CD4-positive, alpha-beta T cell treated with Interleukin-6 for 4 hours (primary cell): ENCODE measurements around the gene KCNMB3.
"Not testable (repeated sequence)": the region's sequence is repeated elsewhere in the genome, so short reads cannot be mapped to it uniquely, and the experiment has no call there.

Experiments
- DNase-seq: peaks from one replicate; pipeline ENCODE4 v3.0.0-alpha.2; 2020; ENCODE audit warnings: mixed read lengths

The KCNMB3 gene, protein sequence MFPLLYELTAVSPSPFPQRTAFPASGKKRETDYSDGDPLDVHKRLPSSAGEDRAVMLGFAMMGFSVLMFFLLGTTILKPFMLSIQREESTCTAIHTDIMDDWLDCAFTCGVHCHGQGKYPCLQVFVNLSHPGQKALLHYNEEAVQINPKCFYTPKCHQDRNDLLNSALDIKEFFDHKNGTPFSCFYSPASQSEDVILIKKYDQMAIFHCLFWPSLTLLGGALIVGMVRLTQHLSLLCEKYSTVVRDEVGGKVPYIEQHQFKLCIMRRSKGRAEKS

DNA sequence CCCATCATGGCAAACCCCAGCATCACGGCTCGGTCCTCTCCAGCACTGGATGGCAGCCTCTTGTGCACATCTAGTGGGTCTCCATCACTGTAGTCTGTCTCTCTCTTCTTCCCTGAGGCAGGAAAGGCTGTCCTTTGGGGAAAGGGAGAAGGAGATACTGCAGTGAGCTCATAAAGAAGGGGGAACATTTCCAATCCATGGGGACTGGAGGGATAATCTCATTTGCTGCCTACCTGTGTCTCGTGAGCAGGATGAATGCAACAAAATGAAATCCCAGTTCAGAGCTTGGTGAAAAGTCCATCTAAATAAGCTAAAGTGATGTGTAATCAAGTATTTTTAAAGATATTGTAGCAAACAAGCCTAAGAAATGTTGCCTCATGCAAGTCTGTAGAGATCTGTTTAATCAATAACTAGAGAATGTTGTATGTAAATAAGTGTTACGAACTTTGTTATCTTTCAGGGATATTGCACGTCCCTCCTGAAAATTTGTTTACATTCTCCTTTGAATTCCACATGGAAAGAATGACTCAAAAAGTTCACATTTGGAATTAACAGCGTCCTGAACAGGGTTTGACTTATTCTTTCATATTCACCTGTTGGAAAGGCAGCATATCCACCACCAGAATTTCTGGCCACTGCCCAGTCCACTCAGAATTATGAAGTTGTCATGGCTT is at the start of gene KCNMB3:
KCNMB3 (minus strand) TSS at position 312 of the 674 bp plus-strand sequence; CDS start at position 188, 124 bp downstream.
- no peak for DNase-seq

DNA sequence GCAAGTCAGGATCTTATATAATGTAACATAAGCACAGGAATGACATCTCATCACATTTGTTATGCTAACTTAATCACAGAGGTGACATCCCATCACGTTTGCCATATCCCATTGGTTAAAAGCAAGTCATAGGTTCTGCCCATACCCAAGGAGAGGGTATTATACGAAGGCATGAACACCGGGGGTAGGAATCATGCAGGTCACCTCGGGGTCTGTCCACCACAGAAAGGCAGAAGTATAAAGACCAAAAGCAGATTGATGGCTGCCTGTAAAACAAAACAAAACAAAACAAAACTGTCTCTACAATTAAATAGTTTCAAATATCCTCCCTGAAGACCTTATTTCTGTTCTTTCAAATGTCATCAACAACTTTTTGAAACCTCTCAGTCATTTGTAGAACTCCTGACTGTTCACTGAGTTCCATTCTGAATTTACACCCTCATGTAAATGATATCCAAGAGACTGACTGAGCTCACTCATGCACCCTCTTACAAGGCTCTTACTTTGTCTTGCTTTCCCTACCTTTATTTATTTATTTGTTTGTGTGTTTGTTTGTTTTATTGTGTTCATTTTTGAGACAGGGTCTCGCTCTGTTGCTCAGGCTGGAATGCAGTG is 49.2 kb upstream of the KCNMB3 start:
- DNase-seq, result no peak

DNA sequence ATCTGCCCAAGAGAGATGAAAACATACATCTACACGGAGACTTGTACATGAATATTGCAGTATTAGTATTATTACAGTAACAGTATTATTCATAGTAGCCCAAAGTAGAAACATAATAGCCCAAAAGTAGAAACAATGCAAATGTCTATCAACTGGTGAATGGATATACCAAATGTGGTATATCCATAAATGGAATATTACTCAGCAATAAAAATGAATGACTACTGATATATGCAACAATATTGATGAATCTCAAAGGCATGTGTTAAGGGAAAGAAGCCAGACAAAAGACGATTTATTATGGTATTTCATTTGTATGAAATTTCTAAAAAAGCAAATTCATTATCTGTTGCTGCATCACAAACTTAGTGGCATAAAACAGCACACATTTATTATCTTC is 48.4 kb upstream of the KCNMB3 start:
- DNase-seq, result no peak

DNA sequence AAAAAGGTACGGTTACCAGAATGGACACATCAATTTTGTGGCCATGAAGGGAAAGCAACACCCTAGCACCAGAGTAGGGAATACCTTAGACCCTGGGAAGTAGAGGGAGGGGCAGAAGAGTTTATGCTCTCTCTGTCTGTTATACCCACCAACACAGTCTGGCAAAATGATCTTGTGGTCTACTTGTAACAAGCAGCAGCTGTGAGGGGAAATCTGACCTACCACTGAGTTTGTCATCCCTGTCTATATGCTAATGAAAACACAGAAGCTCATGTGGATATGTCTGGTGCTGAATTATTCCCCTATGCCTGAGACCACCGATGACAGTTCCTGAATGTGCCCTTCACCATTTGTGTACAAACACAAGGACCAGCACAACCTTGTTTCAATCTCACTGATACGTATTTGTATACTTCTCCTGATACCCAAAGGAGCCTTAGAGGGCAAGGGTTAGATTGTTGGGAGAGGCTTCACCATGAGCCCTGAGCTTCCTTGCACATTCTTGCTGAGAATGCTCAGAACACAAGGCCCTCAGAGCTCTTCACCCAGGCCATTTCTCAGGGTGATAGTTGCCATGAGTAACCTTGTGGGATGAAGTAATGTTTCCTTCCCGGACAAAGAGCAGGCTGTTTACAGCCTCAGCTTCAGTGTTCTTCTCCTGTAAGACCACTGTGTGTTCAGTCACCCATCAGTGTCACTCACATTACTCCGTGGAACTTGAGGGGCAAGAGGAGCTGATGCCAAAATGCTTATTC is 47.2 kb upstream of the KCNMB3 start:
- DNase-seq, result no peak

DNA sequence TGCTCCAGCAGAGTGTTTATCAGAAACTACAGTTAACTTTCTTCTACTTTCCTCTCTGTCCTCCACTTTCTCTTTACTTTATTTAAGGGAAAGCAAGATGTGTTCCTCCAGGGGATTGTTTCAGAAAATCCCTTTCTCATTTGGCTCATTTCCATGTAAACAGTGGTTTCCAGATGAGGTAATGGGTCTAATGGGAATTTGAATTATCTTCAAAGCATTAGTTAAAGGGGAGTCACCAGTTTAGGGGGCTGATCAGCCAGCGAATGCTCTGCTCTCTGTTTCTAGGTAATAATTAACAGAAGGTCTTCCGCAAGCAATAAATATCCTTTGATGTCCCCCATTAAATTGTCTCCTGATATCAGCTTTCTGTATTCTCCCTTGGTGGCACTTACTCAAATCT is 41.5 kb upstream of the KCNMB3 start:
- DNase-seq, result no peak

DNA sequence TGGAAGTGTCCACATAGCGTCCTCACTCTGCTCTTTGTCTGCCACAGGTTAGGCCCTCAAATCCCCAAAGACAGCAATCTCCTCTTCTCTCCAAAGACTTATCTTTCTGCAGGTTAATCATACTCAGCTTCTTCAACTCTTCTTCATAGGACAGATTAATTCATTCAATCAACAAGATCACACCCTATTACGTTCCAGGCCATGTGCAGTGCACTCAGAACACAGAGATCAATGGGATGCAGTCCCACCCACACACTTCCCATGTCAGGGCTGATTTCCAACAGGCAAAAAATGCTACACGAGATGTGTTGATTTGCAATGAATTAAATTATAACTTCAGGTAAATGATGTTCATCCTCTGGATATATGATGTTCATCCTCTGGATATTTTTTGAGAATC is 38.4 kb upstream of the KCNMB3 start:
- DNase-seq, result no peak

DNA sequence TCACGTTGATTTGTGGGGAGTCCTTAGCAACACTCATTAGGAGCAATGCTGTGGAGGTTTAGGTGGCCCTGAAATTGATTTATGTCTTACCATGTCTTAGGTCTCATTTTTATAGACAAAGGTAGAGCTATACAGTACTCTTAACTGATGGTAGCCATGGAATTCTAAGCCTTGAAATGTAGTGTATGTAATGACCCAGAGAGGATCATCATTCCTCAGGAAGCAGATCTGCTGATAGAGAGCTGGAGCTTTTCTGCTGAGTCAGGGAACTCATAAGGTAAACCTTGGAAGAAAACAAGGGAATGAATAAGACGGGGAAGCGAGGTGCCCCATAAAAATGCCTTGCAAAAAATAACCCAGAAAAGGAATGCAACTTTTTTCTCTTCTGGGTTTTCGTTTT is 37.9 kb upstream of the KCNMB3 start:
- no peak for DNase-seq

DNA sequence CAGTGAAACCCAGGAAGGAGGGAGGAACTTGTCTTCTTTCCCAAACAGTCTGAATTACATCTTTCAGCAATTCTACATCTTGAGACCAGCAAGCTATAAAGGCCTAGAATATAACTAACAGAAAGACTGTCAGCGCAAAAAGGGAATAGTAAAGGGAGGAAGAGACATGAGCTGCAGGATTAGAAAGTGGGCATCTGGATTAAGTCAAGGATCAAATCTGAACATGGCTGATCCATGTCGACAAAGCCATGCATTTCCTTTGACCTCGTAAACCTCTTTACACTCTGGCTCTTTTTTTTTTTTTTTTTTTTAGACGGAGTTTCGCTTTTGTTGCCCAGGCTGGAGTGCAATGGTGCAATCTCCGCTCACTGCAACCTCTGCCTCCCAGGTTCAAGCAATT is 35.4 kb upstream of the KCNMB3 start:
- no peak for DNase-seq

DNA sequence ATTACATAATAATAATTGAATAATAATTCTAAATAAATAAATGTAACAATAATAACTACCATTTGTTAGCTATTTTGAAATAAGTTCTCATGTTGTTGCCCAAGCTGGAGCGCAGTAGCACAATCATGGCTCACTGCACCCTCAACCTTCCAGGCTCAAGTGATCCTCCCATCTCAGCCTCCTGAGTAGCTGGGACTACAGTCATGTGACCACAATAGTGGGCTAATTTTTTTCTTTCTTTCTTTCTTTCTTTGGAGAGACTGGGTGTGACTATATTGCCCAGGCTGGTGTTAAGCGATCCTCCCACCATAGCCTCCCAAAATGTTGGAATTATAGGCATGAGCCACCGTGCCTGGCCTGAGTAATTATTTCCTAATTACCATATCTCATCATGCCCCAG is 30.9 kb upstream of the KCNMB3 start:
- no peak for DNase-seq

DNA sequence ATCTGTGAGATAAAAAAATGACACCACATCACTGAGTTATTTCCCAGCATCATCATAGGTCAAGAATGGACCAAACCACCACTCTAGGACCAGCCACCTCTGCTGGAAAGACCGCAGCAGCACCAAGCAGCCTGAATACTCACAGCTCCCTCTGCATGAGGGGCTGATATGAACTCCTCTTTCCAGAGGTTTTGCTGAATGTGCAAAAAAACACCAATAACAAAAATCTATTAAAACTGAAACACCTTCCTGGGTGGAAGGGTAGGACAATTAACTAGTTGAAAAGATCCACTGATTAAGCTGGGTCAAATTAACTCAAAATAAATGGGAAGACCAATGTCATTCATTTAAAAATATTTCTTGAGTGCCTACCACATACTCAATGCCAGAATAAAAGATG is 28.9 kb upstream of the KCNMB3 start:
- no peak for DNase-seq

DNA sequence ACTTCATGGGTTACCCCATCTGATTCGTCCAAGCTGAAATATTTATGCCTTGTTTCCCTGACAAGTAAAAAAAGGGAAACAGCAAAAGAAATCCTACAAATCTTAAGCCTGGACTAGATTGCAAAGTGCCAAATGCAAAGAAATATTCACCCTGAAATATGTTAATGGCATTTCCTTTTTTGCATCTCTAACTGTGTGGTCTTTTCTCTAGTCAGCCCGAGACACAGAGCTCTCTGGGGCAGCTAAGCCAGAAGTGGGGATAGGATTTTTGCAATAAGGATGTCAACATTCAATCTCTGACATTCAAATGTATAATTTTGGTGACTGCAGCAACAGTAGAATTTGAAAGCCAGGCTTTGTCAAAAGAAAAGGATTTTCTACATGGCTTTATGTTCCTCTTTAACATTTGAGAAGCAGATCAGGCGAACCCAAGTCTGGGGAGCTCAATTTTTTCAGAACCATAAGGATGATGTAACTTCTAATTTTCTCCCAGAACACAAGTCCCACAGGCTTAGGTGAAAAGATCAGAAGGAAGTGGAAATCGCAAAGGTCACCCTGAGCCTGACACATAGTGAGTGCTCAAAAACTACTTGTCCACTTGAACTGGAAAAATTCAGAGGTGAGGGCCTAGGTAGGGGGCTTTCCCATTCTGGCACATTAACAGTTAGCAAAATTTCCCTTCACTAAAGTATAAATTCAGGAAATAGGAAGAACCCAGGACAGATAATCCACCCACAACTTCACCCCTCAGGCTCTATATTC is 28.2 kb upstream of the KCNMB3 start:
- DNase-seq, result no peak

DNA sequence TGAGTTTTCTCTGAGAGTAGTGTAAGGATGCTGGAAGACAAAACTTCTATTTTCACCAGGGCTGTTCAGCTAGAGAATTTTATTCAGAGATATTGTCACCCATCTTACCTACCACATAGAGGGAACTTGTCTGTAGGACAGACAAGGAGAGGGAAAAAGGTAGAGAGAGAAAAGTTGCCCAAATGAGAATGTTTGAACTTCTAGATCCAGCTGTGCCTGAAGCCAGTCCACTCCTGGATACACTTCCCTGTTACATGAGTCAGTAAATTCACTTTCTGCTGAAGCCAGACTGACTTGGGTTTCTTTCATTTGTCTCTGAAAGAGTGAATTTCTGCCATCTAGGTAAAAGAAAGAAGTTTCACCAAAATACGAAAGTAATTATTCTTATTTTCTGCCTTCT is 27.2 kb upstream of the KCNMB3 start:
- no peak for DNase-seq

DNA sequence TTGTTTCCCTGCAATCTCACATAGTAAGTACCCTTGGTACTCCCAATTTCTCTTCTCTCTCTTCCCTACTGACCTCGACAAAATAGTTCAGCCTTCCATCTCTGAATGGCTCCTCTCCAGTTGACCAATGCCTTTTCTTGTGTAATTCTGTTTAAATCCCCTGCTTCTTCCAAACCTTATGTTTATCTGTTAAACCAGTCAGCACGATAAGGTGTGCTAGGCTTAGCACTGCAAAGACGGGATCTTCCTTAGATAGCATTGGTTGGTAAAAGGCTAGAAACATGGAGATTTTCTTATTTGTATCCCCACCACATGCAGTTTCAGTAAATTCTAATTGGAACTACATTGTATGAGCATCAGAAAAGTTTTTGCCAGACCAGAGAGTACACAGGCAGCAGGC is 25.8 kb upstream of the KCNMB3 start:
- DNase-seq, result no peak

DNA sequence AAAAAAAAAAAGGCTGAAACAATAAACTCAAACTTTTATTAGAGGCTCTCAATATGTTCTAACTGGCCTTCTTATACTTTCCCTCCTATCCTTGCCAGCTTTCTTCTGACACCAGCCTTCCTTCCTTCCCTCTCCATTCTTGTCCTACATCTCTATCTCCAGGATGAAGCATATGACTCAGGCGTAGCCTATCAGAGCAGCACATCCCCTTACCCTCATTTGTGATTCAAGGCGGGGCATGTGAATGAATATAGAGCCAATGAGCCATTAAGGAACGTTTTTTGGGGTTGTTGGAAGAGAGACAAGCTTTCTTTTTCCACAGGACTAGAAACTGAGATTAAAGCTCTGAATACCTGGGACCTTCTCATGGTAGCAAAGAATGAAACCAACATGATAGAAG is 25.1 kb upstream of the KCNMB3 start:
- no peak for DNase-seq

DNA sequence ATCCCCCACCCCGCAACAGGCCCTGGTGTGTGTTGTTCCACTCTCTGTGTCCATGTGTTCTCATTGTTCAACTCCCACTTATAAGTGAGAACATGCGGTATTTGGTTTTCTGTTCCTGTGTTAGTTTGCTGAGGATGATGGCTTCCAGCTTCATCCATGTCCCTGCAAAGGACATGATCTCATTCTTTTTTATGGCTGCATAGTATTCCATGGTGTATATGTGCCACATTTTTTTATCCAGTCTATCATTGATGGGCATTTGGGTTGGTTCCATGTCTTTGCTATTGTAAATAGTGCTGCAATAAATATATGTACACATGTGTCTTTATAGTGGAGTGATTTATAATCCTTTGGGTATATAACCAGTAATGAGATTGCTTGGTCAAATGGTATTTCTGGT is 23.5 kb upstream of the KCNMB3 start:
- DNase-seq, result not testable (repeated sequence)

DNA sequence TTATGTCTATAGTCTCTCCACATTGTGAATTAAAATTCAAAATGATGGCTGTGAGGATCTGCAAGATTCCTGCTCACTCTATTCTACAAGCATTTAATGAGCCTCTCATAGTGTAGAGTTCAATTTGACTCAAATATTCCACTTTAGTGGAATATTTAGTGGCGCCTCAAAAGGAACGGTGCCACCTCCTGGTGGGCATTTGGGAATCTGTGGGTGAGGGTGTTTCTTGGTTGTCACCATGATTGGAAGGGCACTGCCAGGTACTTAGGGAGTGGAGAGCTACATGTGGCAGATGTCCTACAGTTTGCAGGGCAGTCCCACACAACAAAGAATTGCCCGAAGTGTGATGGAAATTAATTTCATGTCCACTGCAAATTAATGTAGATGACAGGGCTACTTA is 21.5 kb upstream of the KCNMB3 start:
- DNase-seq, result peak; percentile 33

DNA sequence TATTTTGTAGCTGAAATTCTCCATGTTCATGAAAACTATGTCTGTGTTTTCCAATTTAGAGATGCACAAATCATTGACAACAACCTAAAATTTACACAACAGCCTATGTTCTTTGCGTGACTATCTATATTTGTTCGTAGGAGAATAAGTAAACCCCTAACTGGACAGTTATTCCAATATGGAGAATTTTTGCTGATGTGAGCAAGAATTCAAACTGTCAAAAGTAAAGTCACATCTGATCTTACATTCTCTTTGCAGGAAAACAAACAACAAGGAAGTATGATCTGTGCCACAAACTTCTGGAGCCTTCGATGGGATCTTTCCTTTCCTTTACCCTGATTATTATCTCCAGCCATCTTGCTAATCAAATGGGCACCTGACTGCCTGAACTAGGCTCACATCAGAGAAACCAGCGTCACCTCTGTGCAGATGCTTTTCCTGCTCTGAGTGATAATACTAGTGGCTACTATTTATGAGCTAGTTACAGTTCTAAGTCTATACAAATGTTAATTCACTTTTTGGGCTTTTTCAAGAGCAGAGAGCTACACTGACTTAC is 18.3 kb upstream of the KCNMB3 start:
- no peak for DNase-seq

DNA sequence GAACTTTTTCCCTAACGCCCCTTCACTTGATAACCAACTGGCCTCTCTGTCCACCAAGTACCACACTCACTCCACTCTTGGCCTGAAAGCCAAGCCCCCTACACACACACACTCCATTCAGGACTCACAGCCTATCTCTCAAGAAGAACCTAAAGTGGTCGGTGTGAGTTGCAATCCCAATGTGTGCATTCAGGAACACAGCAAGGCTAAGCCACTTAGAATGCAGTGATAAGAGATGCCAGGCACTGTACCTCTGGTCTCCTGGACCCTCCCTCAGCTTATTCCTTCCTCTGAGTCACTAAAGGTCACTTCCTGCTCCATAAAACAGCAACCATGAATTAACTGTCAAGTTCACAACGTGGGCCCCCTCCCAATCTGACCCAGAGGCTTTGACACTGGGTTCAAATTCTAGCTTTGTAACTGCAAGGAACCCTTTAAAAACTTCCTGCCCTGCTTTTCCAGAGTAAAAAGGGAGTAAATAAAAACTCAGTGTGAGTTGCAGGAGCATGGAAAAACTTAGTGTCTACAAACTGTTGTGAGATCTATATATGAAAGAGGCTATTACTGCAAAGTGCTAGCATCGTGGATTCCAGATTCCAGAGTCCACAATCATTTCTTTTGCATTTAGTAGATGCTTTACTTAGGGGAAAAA is 17.6 kb upstream of the KCNMB3 start:
- no peak for DNase-seq

DNA sequence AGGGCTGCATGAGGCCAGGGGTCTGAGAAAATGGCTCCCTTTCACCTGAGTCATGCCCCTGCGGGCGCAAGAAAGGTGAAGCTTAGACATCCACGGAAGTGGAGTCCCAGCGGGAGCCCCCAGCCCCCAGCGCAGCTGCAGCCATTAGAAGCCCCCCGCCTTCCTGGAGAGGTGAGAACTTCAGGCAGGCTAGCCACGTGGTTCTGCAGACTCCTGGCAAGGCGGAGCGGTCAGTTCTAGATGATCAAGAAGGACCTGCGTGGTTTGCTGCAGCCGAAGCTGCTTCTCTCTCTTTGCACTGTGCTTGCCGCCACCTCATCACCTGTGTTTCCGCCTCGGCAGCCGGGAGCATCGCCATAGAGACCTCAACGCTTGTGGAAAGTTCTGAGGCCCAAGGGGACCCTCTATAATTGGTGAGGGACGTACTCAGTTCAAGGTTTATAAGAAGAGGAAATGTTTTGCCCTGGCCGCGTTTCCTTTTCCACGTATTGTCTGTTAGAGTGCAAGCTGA is 15.8 kb upstream of the KCNMB3 start:
- DNase-seq, result no peak

DNA sequence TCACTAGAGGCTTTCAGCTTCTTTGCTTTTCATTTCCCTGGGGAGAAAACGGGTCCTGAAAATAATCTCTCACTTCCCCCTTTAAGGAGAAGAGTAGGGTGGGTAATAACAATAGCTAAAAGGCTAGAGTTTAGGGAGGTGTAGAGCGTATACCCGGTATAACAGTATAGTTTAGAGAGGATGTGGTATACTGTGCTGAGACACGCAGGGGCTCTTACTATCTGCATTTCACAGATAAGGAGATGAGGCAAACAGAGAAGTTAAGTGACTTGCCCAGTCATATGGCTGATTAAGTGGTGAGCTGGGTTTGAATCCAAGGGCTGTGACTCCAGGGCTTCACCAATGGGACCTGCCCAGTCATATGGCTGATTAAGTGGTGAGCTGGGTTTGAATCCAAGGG is 15.0 kb upstream of the KCNMB3 start:
- no peak for DNase-seq

DNA sequence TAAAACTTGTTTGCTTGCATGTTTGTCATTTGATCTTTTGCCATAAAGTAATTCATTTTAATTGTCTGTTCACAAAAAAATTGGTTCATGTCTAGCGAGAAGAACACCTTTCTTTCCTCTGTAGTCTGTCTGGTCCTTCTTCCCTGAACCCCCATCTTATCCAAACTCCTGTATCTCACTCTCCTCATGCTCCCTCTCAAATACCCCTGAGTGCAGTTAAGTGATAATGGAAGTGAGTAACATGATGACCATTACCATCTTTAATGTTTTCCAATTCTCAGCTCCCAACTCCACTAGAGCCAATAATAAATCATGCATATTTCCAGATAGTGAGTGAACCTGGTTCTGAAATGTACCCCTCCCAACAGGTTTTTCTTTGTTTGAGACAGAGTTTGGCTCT is 14.2 kb upstream of the KCNMB3 start:
- no peak for DNase-seq

DNA sequence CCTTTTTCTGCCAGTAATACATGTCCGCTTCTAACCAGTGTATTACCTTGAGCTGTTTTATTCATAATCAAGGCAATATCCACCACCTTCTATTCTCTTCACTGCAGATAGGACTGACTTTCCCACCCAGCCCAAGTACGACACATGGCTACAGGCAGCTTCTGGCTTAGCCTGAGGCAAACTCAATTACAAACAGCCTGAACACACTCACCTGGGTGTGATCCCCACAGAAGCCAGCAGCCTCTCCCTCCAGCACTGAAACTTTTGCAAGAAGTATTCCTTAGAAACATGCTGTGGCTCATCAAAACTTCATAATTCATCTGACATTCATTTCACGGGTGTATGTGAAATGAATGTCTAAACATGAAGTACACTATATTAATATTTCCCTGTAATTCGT is 13.5 kb upstream of the KCNMB3 start:
- no peak for DNase-seq
